H1 (cell line): ENCODE measurements around the gene PAIP1. TPM values are rescaled to one million over a fixed set of nuclear protein-coding genes. Genes with fewer than 3 reads are reported as not detected.

Source experiments
- CTCF ChIA-PET: fragments of 300-600 bp; sonication (Branson Sonifier 250); formaldehyde crosslinking; loops from one replicate; lab custom pipeline; 2021; ENCODE audit not compliant: partially characterized antibody; lab: Charles Lee
- POLR2A ChIA-PET: fragments of 300-600 bp; sonication (Branson Sonifier 250); formaldehyde crosslinking; loops from one replicate; lab custom pipeline; 2021; ENCODE audit warnings: inconsistent platforms; ENCODE audit not compliant: partially characterized antibody; lab: Charles Lee
- DNase-seq, 2 experiments: peaks; one replicate each; pipeline versions ENCODE4 v3.0.0 to v3.0.0-alpha.2; 2010 to 2022; ENCODE audit warnings: low spot score in 2 of 2, low read depth in 1 of 2, mixed read lengths in 1 of 2
- FAIRE-seq: peaks from 2 replicates; lab custom pipeline; 2011; peaks lifted over from hg19 to GRCh38; lab: Jason Lieb, UNC
- H2AFZ ChIP-seq: 2 replicates; pipeline ENCODE4 v1.8.1; 2012; ENCODE audit warnings: low read length, inconsistent platforms
- H2AK5ac ChIP-seq: 2 replicates; pipeline ENCODE4 v1.6.1; 2013; ENCODE audit warnings: low read depth, low read length
- H2BK120ac ChIP-seq: replicated peaks from 2 replicates; pipeline ENCODE3; 2013; ENCODE audit warnings: low read depth, low read length, inconsistent platforms
- H2BK12ac ChIP-seq: 2 replicates; pipeline ENCODE4 v1.6.1; 2013; ENCODE audit warnings: low read depth, low read length
- H2BK15ac ChIP-seq: 2 replicates; pipeline ENCODE4 v1.6.1; 2013; ENCODE audit warnings: low read length
- H2BK20ac ChIP-seq: 2 replicates; pipeline ENCODE4 v1.6.1; 2013; ENCODE audit warnings: low read length
- H2BK5ac ChIP-seq: 2 replicates; pipeline ENCODE4 v1.6.1; 2013; ENCODE audit warnings: low read depth, low read length
- H3K14ac ChIP-seq: 2 replicates; pipeline ENCODE4 v1.6.1; 2013; ENCODE audit warnings: inconsistent platforms; ENCODE audit not compliant: insufficient read length
- H3K18ac ChIP-seq: 2 replicates; pipeline ENCODE4 v1.6.1; 2013; ENCODE audit warnings: low read length; ENCODE audit errors: extremely low read depth
- H3K23ac ChIP-seq: 2 replicates; pipeline ENCODE4 v1.6.1; 2013; ENCODE audit warnings: inconsistent platforms; ENCODE audit not compliant: insufficient read length
- H3K23me2 ChIP-seq: 2 replicates; pipeline ENCODE4 v1.6.1; 2013; ENCODE audit warnings: low read depth, low read length
- H3K27ac ChIP-seq: 2 replicates; pipeline ENCODE4 v1.6.1; 2011; ENCODE audit warnings: low read depth, low read length, inconsistent platforms
- H3K27me3 ChIP-seq, 4 experiments: replicated peaks in 1 of 4; 1 replicate in 1 of 4; 2 replicates in 3 of 4; pipeline versions ENCODE4 v1.6.1 to v1.8.1; 2011 to 2013; ENCODE audit warnings: low read length in 3 of 4, mild to moderate bottlenecking in 3 of 4, inconsistent platforms in 2 of 4, mixed read lengths in 2 of 4, moderate library complexity in 1 of 4; ENCODE audit not compliant: control insufficient read depth in 3 of 4, insufficient read depth in 3 of 4; ENCODE audit errors: extremely low read depth in 1 of 4
- H3K36me3 ChIP-seq, 4 experiments: 2 replicates each; pipeline versions ENCODE4 v1.6.1 to v1.8.1; 2011 to 2013; ENCODE audit warnings: mild to moderate bottlenecking in 4 of 4, low read length in 3 of 4, moderate library complexity in 2 of 4, control low read depth in 1 of 4, inconsistent platforms in 1 of 4; ENCODE audit not compliant: insufficient read depth in 4 of 4, control insufficient read depth in 2 of 4
- H3K4ac ChIP-seq: replicated peaks from 2 replicates; pipeline ENCODE3; 2013; ENCODE audit warnings: low read length, low read depth, mixed read lengths, inconsistent platforms; ENCODE audit not compliant: insufficient read length
- H3K4me1 ChIP-seq, 4 experiments: replicated peaks in 1 of 4; 1 replicate in 1 of 4; 2 replicates in 3 of 4; pipeline versions ENCODE4 v1.6.1 to v1.8.1; 2011 to 2013; ENCODE audit warnings: low read length in 3 of 4, inconsistent platforms in 2 of 4, mixed read lengths in 1 of 4; ENCODE audit not compliant: insufficient read depth in 4 of 4, control insufficient read depth in 3 of 4
- H3K4me2 ChIP-seq, 2 experiments: 2 replicates each; pipeline versions ENCODE4 v1.6.1 to v1.8.1; 2011 to 2013; ENCODE audit warnings: low read depth in 2 of 2, low read length in 2 of 2, control low read depth in 1 of 2, inconsistent platforms in 1 of 2, mild to moderate bottlenecking in 1 of 2; ENCODE audit not compliant: insufficient read depth in 1 of 2
- H3K4me3 ChIP-seq, 4 experiments: fragments of 200-600, 300-600 bp in 1 of 4; sonication (generic), shearing (Covaris generic), sonication (Bioruptor Twin) in 1 of 4; 2 replicates each; pipeline versions ENCODE4 v1.5.1 to v1.8.1; 2011 to 2016; ENCODE audit warnings: low read length in 4 of 4, low read depth in 3 of 4, control low read depth in 2 of 4, inconsistent platforms in 2 of 4, mild to moderate bottlenecking in 2 of 4, mixed read lengths in 1 of 4, moderate library complexity in 1 of 4; ENCODE audit not compliant: insufficient read depth in 2 of 4; ENCODE audit errors: extremely low read depth in 1 of 4
- H3K56ac ChIP-seq: replicated peaks from 2 replicates; pipeline ENCODE3; 2013; ENCODE audit warnings: low read depth, mild to moderate bottlenecking, mixed read lengths, low read length, inconsistent platforms; ENCODE audit not compliant: insufficient read length
- H3K79me1 ChIP-seq: 2 replicates; pipeline ENCODE4 v1.6.1; 2013; ENCODE audit warnings: low read depth, low read length, control low read depth
- H3K79me2 ChIP-seq, 2 experiments: 2 replicates each; pipeline versions ENCODE4 v1.6.1 to v1.8.1; 2012 to 2013; ENCODE audit warnings: low read length in 2 of 2, mild to moderate bottlenecking in 2 of 2, inconsistent platforms in 1 of 2; ENCODE audit not compliant: insufficient read depth in 2 of 2, control insufficient read depth in 1 of 2
- H3K9ac ChIP-seq, 4 experiments: replicated peaks in 1 of 4; 1 replicate in 1 of 4; 2 replicates in 3 of 4; pipeline versions ENCODE4 v1.6.1 to v1.8.1; 2011 to 2013; ENCODE audit warnings: low read depth in 3 of 4, low read length in 3 of 4, control low read depth in 2 of 4, mild to moderate bottlenecking in 2 of 4, moderate library complexity in 2 of 4, inconsistent platforms in 1 of 4; ENCODE audit errors: extremely low read depth in 1 of 4
- H3K9me3 ChIP-seq, 2 experiments: 2 replicates each; pipeline versions ENCODE4 v1.6.1 to v1.8.1; 2012 to 2013; ENCODE audit warnings: mild to moderate bottlenecking in 2 of 2, moderate library complexity in 2 of 2, control low read depth in 1 of 2, inconsistent platforms in 1 of 2, low read depth in 1 of 2, low read length in 1 of 2, mixed read lengths in 1 of 2; ENCODE audit not compliant: insufficient read depth in 2 of 2
- H4K20me1 ChIP-seq, 2 experiments: replicated peaks in 1 of 2; 2 replicates each; pipeline versions ENCODE3 to v1.8.1; 2011 to 2013; ENCODE audit warnings: inconsistent platforms in 2 of 2, low read length in 2 of 2, mild to moderate bottlenecking in 1 of 2; ENCODE audit not compliant: insufficient read depth in 2 of 2, control insufficient read depth in 1 of 2
- H4K5ac ChIP-seq: 2 replicates; pipeline ENCODE4 v1.6.1; 2013; ENCODE audit warnings: low read length, low read depth, mixed read lengths, inconsistent platforms; ENCODE audit not compliant: insufficient read length
- H4K8ac ChIP-seq: 2 replicates; pipeline ENCODE4 v1.8.0; 2013; ENCODE audit warnings: mild to moderate bottlenecking, moderate library complexity, low read length, inconsistent platforms; ENCODE audit not compliant: insufficient read depth; ENCODE audit errors: extremely low read depth
- H4K91ac ChIP-seq: replicated peaks from 2 replicates; pipeline ENCODE3; 2013; ENCODE audit warnings: low read length, mixed read lengths, inconsistent platforms; ENCODE audit not compliant: insufficient read length
- CBX5 ChIP-seq: fragments of 300-800, 300-1000 bp; sonication (generic); IDR thresholded peaks from 2 replicates; pipeline ENCODE4 v1.7.1; 2016; ENCODE audit warnings: antibody characterized with exemption, low read length, low read depth
- MAFK ChIP-seq: IDR thresholded peaks from 2 replicates; pipeline ENCODE4 v1.6.1; 2012; ENCODE audit warnings: low read depth, mild to moderate bottlenecking, improper control_type of control experiment, low read length
- NRF1 ChIP-seq: IDR thresholded peaks from 2 replicates; pipeline ENCODE4 v1.6.1; 2011; ENCODE audit warnings: mild to moderate bottlenecking, low read depth, low read length, improper control_type of control experiment
- RBBP5 ChIP-seq: IDR thresholded peaks from 2 replicates; pipeline ENCODE4 v1.7.1; 2012; ENCODE audit warnings: low read depth, mild to moderate bottlenecking, inconsistent platforms, low read length, moderate library complexity, borderline replicate concordance
- SIRT6 ChIP-seq: IDR thresholded peaks from one replicate; pipeline ENCODE4 v1.7.1; 2012; ENCODE audit warnings: low read length, inconsistent platforms
- SP2 ChIP-seq: IDR thresholded peaks from 2 replicates; pipeline ENCODE4 v1.6.1; 2012; ENCODE audit warnings: mild to moderate bottlenecking, low read length, inconsistent platforms
- SRF ChIP-seq: IDR thresholded peaks from 2 replicates; pipeline ENCODE4 v1.6.1; 2011; ENCODE audit warnings: mild to moderate bottlenecking, low read depth, low read length, moderate library complexity
- TEAD4 ChIP-seq: IDR thresholded peaks from 2 replicates; pipeline ENCODE4 v1.6.1; 2012; ENCODE audit warnings: low read depth, low read length, inconsistent platforms, mixed read lengths
- WGBS, 2 experiments: shearing (Covaris generic) in 1 of 2; methylation state at CpG; one replicate each; pipeline versions ENCODE4 v1.1.6 to v1.1.7; 2013 to 2015; ENCODE audit warnings: low lambda C conversion rate in 2 of 2, mixed read lengths in 2 of 2, inconsistent platforms in 1 of 2, low coverage in 1 of 2, missing lambda C conversion rate in 1 of 2; ENCODE audit not compliant: insufficient replicate concordance in 2 of 2, insufficient coverage in 1 of 2, insufficient read length in 1 of 2; ENCODE audit errors: extremely low coverage in 1 of 2, missing lambda C conversion rate in 1 of 2; 5-methylcytosine and 5-hydroxymethylcytosine counted together
- polyA plus RNA-seq, 7 experiments: library from polyadenylated mRNA; depleted of rRNA in 3 of 7; stranded (reverse) in 5 of 7; unstranded in 2 of 7; fragments of >200 nt in 5 of 7; fragments of 200-250 nt in 2 of 7; gene quantifications; 1 replicate in 5 of 7; 2 replicates in 1 of 7; 4 replicates in 1 of 7; pipeline versions ENCODE4 v1.2.1 to v1.2.3, GENCODE V29; 2011 to 2013; ENCODE audit warnings: missing spikeins in 2 of 7, mixed read lengths in 2 of 7
- total RNA-seq: library from RNA; stranded (reverse); fragmentation: NEBNext Ultra II Directional; extraction: Animal tissue kit (Norgen Biotek cat#: 25700); gene quantifications from 2 replicates; pipeline ENCODE4 v1.2.1, GENCODE V29; 2021
- TF ChIP-seq, protein P1 (sequence below): IDR thresholded peaks from 2 replicates; pipeline ENCODE4 v1.6.1; 2011; ENCODE audit warnings: low read depth, mild to moderate bottlenecking, low read length; ENCODE audit not compliant: insufficient read depth
- TF ChIP-seq, protein P2 (sequence below): IDR thresholded peaks from 2 replicates; pipeline ENCODE4 v1.6.1; 2012; ENCODE audit warnings: inconsistent platforms

The PAIP1 gene
- total and polyA plus RNA-seq, 2 of the 8 experiments (the other 6 are each of a cell fraction or from before 2014, with no cell fraction given) = 62.9 to 89.5 TPM

DNA sequence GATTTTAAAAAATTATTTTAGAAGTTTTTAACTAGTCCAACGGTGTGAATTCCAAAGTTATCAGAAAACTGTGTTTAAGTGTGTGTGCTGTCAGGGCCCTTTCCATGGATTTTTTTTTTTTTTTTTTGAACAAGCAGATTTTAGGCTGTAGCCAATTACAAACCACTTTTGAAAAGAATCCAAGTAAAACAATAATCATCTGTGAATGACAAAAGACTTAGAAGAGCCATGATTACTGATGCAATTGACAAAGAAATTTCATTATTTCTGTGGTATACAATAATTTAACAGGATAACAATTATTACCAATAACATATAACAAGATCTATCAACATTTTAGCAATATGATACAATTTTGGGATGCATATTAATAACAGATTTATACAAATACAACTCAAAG lies 16.2 kb upstream of the PAIP1 start:
- no peak overlapping the region for H3K9ac ChIP-seq
- POLR2A ChIA-PET = no interaction called here
- H3K9me3 ChIP-seq = no peaks in the 10 kb centered on the region
- no peak overlapping the region for H2BK120ac ChIP-seq
- TF ChIP-seq SP2 = no peak
- no peak for TF ChIP-seq RBBP5
- TF ChIP-seq, protein P1, sequence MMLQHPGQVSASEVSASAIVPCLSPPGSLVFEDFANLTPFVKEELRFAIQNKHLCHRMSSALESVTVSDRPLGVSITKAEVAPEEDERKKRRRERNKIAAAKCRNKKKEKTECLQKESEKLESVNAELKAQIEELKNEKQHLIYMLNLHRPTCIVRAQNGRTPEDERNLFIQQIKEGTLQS = no peak
- no peak for TF ChIP-seq CBX5
- TF ChIP-seq TEAD4 = no peak
- TF ChIP-seq MAFK = no peak
- TF ChIP-seq SIRT6 = no peak
- no peak for TF ChIP-seq SRF
- TF ChIP-seq, protein P2, sequence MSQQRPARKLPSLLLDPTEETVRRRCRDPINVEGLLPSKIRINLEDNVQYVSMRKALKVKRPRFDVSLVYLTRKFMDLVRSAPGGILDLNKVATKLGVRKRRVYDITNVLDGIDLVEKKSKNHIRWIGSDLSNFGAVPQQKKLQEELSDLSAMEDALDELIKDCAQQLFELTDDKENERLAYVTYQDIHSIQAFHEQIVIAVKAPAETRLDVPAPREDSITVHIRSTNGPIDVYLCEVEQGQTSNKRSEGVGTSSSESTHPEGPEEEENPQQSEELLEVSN = no peak
- no peak for TF ChIP-seq NRF1
- no peaks in the 10 kb centered on the region for H3K4me1 ChIP-seq
- H3K27ac ChIP-seq = no peak overlapping the region
- no peak overlapping the region for H3K56ac ChIP-seq
- peaks cover 0 to 2% (median 0%) of the 10 kb centered on the region in 4 experiments; a peak in 1 of 8 replicates for H3K36me3 ChIP-seq
- no peak for FAIRE-seq
- H2BK15ac ChIP-seq = no peak overlapping the region
- H4K5ac ChIP-seq = no peak overlapping the region
- H3K4ac ChIP-seq = no peak overlapping the region
- WGBS, 2 experiments = 95% methylated on average over 1 of the region's 1 CpG; no CpG with 5 or more reads in 1 of the 2 experiments
- no peak overlapping the region for H3K4me3 ChIP-seq
- H2AK5ac ChIP-seq = no peak overlapping the region
- H3K23me2 ChIP-seq = no peaks in the 10 kb centered on the region
- no peak overlapping the region for H4K8ac ChIP-seq
- CTCF ChIA-PET = no interaction called here
- H3K4me2 ChIP-seq = no peak overlapping the region
- H2BK20ac ChIP-seq = no peak overlapping the region
- H4K91ac ChIP-seq = no peak overlapping the region
- H3K27me3 ChIP-seq = no peaks in the 10 kb centered on the region
- no peak overlapping the region for H3K23ac ChIP-seq
- H2AFZ ChIP-seq = no peak overlapping the region
- no peaks in the 10 kb centered on the region for H3K79me2 ChIP-seq
- no peaks in the 10 kb centered on the region for H4K20me1 ChIP-seq
- no peak overlapping the region for H2BK5ac ChIP-seq
- H3K18ac ChIP-seq = no peak overlapping the region
- no peak overlapping the region for H3K14ac ChIP-seq
- no peaks in the 10 kb centered on the region for H3K79me1 ChIP-seq
- DNase-seq = no peak
- H2BK12ac ChIP-seq = no peak overlapping the region
